Upper lobe of left lung (tissue), 6 donors: ENCODE results near the gene GPATCH3. TPM values are rescaled to one million over a fixed set of nuclear protein-coding genes. Genes with fewer than 3 reads are reported as not detected.
"Not testable (repeated sequence)": the region's sequence is repeated elsewhere in the genome, so short reads cannot be mapped to it uniquely, and the experiment has no call there.

Experiments
- ATAC-seq, 2 donors: fragments of 200-7000 bp; cut with Tn5 transposase; one replicate each; pipeline ENCODE4 v1.9.1; 2022; ENCODE audit warnings: mild to moderate bottlenecking in 2 of 2, moderate library complexity in 2 of 2; ENCODE audit not compliant: low FRiP score in 2 of 2
- DNase-seq, 2 donors: peaks; one replicate each; pipeline ENCODE4 v3.0.0-alpha.2; 2019 to 2020
- H3K27ac ChIP-seq, 4 donors: fragments of 200-600 bp; sonication (generic); one replicate each; pipeline ENCODE4 v1.5.1; 2016 to 2019
- H3K27me3 ChIP-seq, 4 donors: fragments of 200-600 bp; sonication (generic); one replicate each; pipeline ENCODE4 v1.5.1; 2017 to 2019
- H3K36me3 ChIP-seq, 4 donors: fragments of 200-600 bp; sonication (generic); one replicate each; pipeline ENCODE4 v1.5.1; 2016 to 2019
- H3K4me1 ChIP-seq, 4 donors: fragments of 200-600 bp; sonication (generic); one replicate each; pipeline ENCODE4 v1.5.1; 2018 to 2019
- H3K4me3 ChIP-seq, 4 donors: fragments of 200-600 bp; sonication (generic); one replicate each; pipeline ENCODE4 v1.5.1; 2017 to 2019; ENCODE audit warnings: mild to moderate bottlenecking in 2 of 4, moderate library complexity in 1 of 4
- H3K9me3 ChIP-seq, 4 donors: fragments of 200-600 bp; sonication (generic); one replicate each; pipeline ENCODE4 v1.5.1; 2018 to 2019
- EP300 ChIP-seq, 4 donors: sonication (generic); formaldehyde crosslinking; IDR thresholded peaks; one replicate each; pipeline ENCODE4 v1.5.1; 2017; ENCODE audit warnings: antibody characterized with exemption in 4 of 4, control low read depth in 2 of 4
- POLR2A ChIP-seq, 4 donors: fragments of 450-650 bp; IDR thresholded peaks; one replicate each; pipeline ENCODE4 v1.5.1; 2016 to 2017; ENCODE audit warnings: antibody characterized with exemption in 4 of 4, mild to moderate bottlenecking in 2 of 4
- POLR2AphosphoS5 ChIP-seq, 2 donors: sonication (generic); formaldehyde crosslinking; IDR thresholded peaks; one replicate each; pipeline ENCODE4 v1.5.1; 2017; ENCODE audit warnings: antibody characterized with exemption in 2 of 2
- WGBS, 2 donors: methylation state at CpG; one replicate each; pipeline ENCODE4 v1.1.5; 2017 to 2018; 5-methylcytosine and 5-hydroxymethylcytosine counted together
- total RNA-seq, 6 donors: library from RNA; depleted of rRNA in 4 of 6; stranded (reverse); fragments of >200 nt in 4 of 6; gene quantifications; one replicate each; pipeline versions ENCODE4 v1.1.0 to v1.2.1, GENCODE V29; 2016 to 2021
- TF ChIP-seq, protein P1 (sequence below), 6 experiments: fragments of 450-650 bp in 4 of 6; fragments of 200-600 bp in 2 of 6; sonication (generic) in 2 of 6; IDR thresholded peaks; one replicate each; pipeline ENCODE4 v1.5.1; 2016 to 2019; ENCODE audit warnings: antibody characterized with exemption in 6 of 6
- donor health status: DM: no; HTN: no; CAD: no; lungs with moderate emphysema.
- donor health status: DM: no; HTN: yes; CAD: no; lungs with severe emphysema.

Gene GPATCH3
- total RNA-seq, 6 donors from 2014 or later, result 9.4 to 20.8 (median 14.9) TPM

DNA sequence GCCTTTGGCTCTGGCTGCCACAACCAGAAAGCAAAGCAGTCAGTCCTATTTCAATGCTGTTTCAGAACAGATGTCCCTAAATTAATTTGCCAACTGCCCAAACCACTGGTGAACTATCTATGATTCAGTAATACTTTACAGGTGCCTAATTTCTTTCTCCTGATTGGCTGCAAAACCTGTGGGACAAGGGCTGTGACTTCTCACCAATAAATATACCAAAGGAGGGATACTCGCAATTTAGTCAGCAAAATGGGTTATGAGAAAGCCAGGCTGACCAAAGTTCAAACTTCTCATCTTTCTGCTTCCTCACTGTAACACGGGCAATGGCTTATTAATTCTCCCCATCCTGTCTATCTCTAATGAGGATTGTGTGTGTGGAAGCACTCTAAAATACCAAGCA lies 22.9 kb downstream of the GPATCH3 start:
- Histone ChIP-seq H3K4me3 (no peak overlapping the region), H3K27ac (no peak overlapping the region), H3K36me3 (peaks cover 13 to 66% (median 33%) of the 10 kb centered on the region in 4 donors), H3K4me1 (peaks cover 0 to 4% (median 2%) of the 10 kb centered on the region in 4 donors), H3K27me3 (no peaks in the 10 kb centered on the region), H3K9me3 (no peaks in the 10 kb centered on the region)
- no peak for DNase-seq
- no peak for ATAC-seq
- 73% methylated on average over 2 of the region's 2 CpGs for WGBS, 2 donors
- no peak for TF ChIP-seq POLR2A (IDR thresholded peaks at IDR 0.05)
- TF ChIP-seq EP300 (IDR thresholded peaks at IDR 0.05), result no peak
- TF ChIP-seq POLR2AphosphoS5 (IDR thresholded peaks at IDR 0.05), result no peak
- TF ChIP-seq, protein P1, sequence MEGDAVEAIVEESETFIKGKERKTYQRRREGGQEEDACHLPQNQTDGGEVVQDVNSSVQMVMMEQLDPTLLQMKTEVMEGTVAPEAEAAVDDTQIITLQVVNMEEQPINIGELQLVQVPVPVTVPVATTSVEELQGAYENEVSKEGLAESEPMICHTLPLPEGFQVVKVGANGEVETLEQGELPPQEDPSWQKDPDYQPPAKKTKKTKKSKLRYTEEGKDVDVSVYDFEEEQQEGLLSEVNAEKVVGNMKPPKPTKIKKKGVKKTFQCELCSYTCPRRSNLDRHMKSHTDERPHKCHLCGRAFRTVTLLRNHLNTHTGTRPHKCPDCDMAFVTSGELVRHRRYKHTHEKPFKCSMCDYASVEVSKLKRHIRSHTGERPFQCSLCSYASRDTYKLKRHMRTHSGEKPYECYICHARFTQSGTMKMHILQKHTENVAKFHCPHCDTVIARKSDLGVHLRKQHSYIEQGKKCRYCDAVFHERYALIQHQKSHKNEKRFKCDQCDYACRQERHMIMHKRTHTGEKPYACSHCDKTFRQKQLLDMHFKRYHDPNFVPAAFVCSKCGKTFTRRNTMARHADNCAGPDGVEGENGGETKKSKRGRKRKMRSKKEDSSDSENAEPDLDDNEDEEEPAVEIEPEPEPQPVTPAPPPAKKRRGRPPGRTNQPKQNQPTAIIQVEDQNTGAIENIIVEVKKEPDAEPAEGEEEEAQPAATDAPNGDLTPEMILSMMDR (IDR thresholded peaks at IDR 0.05), result no peak

GRCh38 chr1:26874896-26875295 lies 25.4 kb downstream of the GPATCH3 start:
- Histone ChIP-seq H3K27me3 (no peaks in the 10 kb centered on the region), H3K27ac (no peak overlapping the region), H3K36me3 (peaks cover 7 to 42% (median 16%) of the 10 kb centered on the region in 4 donors), H3K4me3 (no peak overlapping the region), H3K9me3 (no peaks in the 10 kb centered on the region), H3K4me1 (peaks cover 0 to 4% (median 2%) of the 10 kb centered on the region in 4 donors)
- TF ChIP-seq POLR2A (IDR thresholded peaks at IDR 0.05) (no peak), EP300 (IDR thresholded peaks at IDR 0.05) (no peak), POLR2AphosphoS5 (IDR thresholded peaks at IDR 0.05) (no peak)
- TF ChIP-seq, protein P1 (IDR thresholded peaks at IDR 0.05), result no peak
- ATAC-seq (no peak), DNase-seq (no peak)
- 73 to 89% methylated on average over 4 of the region's 4 CpGs for WGBS, 2 donors

- H3K4me3 ChIP-seq, H3K4me1 ChIP-seq, DNase-seq, H3K9me3 ChIP-seq, H3K27ac ChIP-seq, ATAC-seq, H3K27me3 ChIP-seq: not testable (repeated sequence)
- peaks cover 0 to 24% (median 3%) of the 10 kb centered on the region in 4 donors for H3K36me3 ChIP-seq
- WGBS, 2 donors, result 80 to 93% methylated on average over 2 of the region's 2 CpGs
These were observed 27.2 kb downstream of the GPATCH3 start for GRCh38 chr1:26873097-26873496.

DNA sequence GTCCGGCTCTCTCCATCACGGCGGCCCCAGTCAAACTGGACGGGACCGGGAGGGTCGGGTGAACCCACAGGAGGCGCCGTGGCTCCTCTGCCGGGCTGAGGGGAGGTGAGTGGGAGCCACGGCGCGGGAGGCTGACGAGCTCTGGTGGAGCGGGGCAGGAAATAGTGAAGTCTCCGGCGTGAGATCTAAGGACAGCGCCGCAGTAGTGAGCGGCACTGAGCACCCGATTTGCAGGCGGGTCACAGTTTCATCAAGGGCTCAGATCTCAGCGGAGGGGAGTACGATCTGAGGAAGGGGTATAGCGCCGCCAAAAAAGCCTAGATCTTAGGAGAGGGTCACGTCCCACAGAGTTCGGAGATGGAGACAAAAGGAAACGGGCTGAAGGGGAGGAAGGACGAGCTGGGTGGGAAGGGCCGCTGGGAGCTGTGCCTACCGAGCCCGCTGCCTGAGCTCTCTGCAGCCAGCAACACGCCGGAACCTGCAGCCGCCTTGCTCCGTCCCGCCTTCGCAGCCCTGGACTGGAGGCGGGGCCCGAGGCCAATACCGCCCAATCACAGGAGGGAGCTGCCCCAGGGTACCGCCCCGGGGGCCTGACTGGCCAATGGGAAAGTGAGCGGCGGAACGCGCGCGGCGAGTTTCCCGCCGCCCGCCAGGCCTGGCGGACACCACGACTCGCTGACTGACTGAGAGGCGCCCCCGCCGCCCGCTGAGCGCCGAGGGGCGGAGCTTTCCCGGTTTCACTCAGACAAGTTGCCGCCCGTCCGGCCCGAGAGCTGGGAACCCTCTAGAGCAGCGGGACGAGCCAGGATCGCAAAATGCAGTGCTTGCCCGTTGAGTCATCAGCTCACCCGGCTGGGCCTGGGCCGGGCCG lies 35.4 kb downstream of the GPATCH3 start:
- Histone ChIP-seq H3K27me3 (no peaks in the 10 kb centered on the region), H3K9me3 (no peaks in the 10 kb centered on the region), H3K27ac (peak overlapping the region; percentile 93 to 99 (median 98)), H3K4me3 (peak overlapping the region; percentile 51 to 65 (median 60)), H3K4me1 (peaks cover 16 to 30% (median 18%) of the 10 kb centered on the region in 4 donors), H3K36me3 (no peaks in the 10 kb centered on the region)
- TF ChIP-seq, protein P1 (IDR thresholded peaks at IDR 0.05), result peak in 3 of 6 experiments; percentile 21 to 28 (median 23)
- peak; percentile 30 to 91 (median 82) for TF ChIP-seq POLR2A (IDR thresholded peaks at IDR 0.05)
- TF ChIP-seq POLR2AphosphoS5 (IDR thresholded peaks at IDR 0.05), result peak; percentile 81 to 93
- TF ChIP-seq EP300 (IDR thresholded peaks at IDR 0.05), result peak in 1 of 4 donors; percentile 47
- 0% methylated on average over 9 to 58 of the region's 75 CpGs for WGBS, 2 donors
- ATAC-seq (peak; percentile 96 to 97), DNase-seq (peak; percentile 97 to 98)

- no peaks in the 10 kb centered on the region for H3K9me3 ChIP-seq
- no peak for ATAC-seq
- H3K27ac ChIP-seq, result peak overlapping the region; percentile 93 to 99 (median 98)
- no peaks in the 10 kb centered on the region for H3K36me3 ChIP-seq
- DNase-seq, result peak in 1 of 2 donors; percentile 69
- peak overlapping the region; percentile 18 to 65 (median 60) for H3K4me3 ChIP-seq
- TF ChIP-seq EP300 (IDR thresholded peaks at IDR 0.05), result no peak
- no peak for TF ChIP-seq POLR2AphosphoS5 (IDR thresholded peaks at IDR 0.05)
- TF ChIP-seq, protein P1 (IDR thresholded peaks at IDR 0.05), result no peak
- no peak for TF ChIP-seq POLR2A (IDR thresholded peaks at IDR 0.05)
- 56 to 71% methylated on average over 10 to 20 of the region's 20 CpGs for WGBS, 2 donors
- H3K27me3 ChIP-seq, result no peaks in the 10 kb centered on the region
- peaks cover 16 to 30% (median 18%) of the 10 kb centered on the region in 4 donors for H3K4me1 ChIP-seq
These were observed 36.6 kb downstream of the GPATCH3 start for GRCh38 chr1:26863685-26864077.
